OCI-LY7 (cell line): ENCODE results near the gene ITGB6. TPM values are rescaled to one million over a fixed set of nuclear protein-coding genes. Genes with fewer than 3 reads are reported as not detected.

Source experiments
- BruUV-seq: library from RNA; stranded (reverse); fragments of 400-500 nt; replicated peaks from 2 replicates; lab custom pipeline; 2021; lab: Mats Ljungman, UMichigan
- CTCF ChIA-PET: fragments of 300-600 bp; sonication (Branson Sonifier 250); formaldehyde crosslinking; loops from one replicate; lab custom pipeline; 2022; ENCODE audit warnings: antibody characterized with exemption; ENCODE audit not compliant: unreplicated experiment; lab: Charles Lee
- POLR2A ChIA-PET: fragments of 300-600 bp; sonication (Branson Sonifier 250); formaldehyde crosslinking; loops from one replicate; lab custom pipeline; 2022; ENCODE audit warnings: antibody characterized with exemption; lab: Charles Lee
- DNase-seq: peaks from one replicate; pipeline ENCODE4 v3.0.0-alpha.2; 2015; ENCODE audit warnings: low spot score
- H2AFZ ChIP-seq: fragments of 200-600 bp; sonication (generic), shearing (Covaris generic); 2 replicates; pipeline ENCODE4 v1.6.1; 2014; ENCODE audit warnings: mild to moderate bottlenecking, antibody characterized with exemption, low read length, moderate library complexity
- H3K27ac ChIP-seq: fragments of 200-600 bp; sonication (generic); 2 replicates; pipeline ENCODE4 v1.5.1; 2014; ENCODE audit warnings: mixed run types, low read depth, mild to moderate bottlenecking, moderate library complexity, low read length, inconsistent platforms; ENCODE audit not compliant: poor library complexity, severe bottlenecking
- H3K36me3 ChIP-seq: fragments of 200-600 bp; sonication (generic); 2 replicates; pipeline ENCODE4 v1.6.1; 2014; ENCODE audit warnings: mild to moderate bottlenecking, antibody characterized with exemption, low read length, moderate library complexity, mixed read lengths; ENCODE audit not compliant: insufficient read depth
- H3K4me1 ChIP-seq: fragments of 200-600 bp; sonication (generic); 2 replicates; pipeline ENCODE4 v1.5.1; 2014; ENCODE audit warnings: mild to moderate bottlenecking, low read length; ENCODE audit not compliant: insufficient read depth, poor library complexity, severe bottlenecking
- H3K4me2 ChIP-seq: fragments of 200-600 bp; sonication (generic); 2 replicates; pipeline ENCODE4 v1.6.1; 2014; ENCODE audit warnings: mild to moderate bottlenecking, low read length
- H3K4me3 ChIP-seq: fragments of 200-600 bp; sonication (generic); 2 replicates; pipeline ENCODE4 v1.5.1; 2014; ENCODE audit warnings: mild to moderate bottlenecking, low read depth, low read length; ENCODE audit not compliant: poor library complexity, severe bottlenecking
- H3K79me2 ChIP-seq: fragments of 200-600 bp; sonication (generic); 2 replicates; pipeline ENCODE4 v1.6.1; 2016; ENCODE audit warnings: low read depth, mild to moderate bottlenecking, low read length, moderate library complexity, mixed read lengths; ENCODE audit not compliant: insufficient read depth
- H3K9me2 ChIP-seq: fragments of 200-600 bp; sonication (generic); 2 replicates; pipeline ENCODE4 v1.6.1; 2016; ENCODE audit warnings: mild to moderate bottlenecking, low read length, mixed read lengths; ENCODE audit not compliant: insufficient read depth
- H3K9me3 ChIP-seq: fragments of 200-600 bp; sonication (generic); 2 replicates; pipeline ENCODE4 v1.6.1; 2014; ENCODE audit warnings: mild to moderate bottlenecking, mixed run types, low read length, mixed read lengths
- H4K20me1 ChIP-seq: fragments of 200-600 bp; sonication (generic); 2 replicates; pipeline ENCODE4 v1.6.1; 2014; ENCODE audit warnings: mild to moderate bottlenecking, antibody characterized with exemption, low read length, moderate library complexity, mixed read lengths; ENCODE audit not compliant: insufficient read depth
- CTCF ChIP-seq: fragments of 200-600 bp; sonication (generic); conservative IDR thresholded peaks from 2 replicates; pipeline ENCODE4 v1.5.1; 2014; ENCODE audit warnings: mild to moderate bottlenecking, antibody characterized with exemption, low read length, moderate library complexity, mixed read lengths
- EZH2phosphoT487 ChIP-seq: fragments of 200-600 bp; sonication (generic); IDR thresholded peaks from 2 replicates; pipeline ENCODE4 v1.6.1; 2018; ENCODE audit warnings: low read depth, borderline replicate concordance, mild to moderate bottlenecking, mixed run types, antibody characterized with exemption, low read length, moderate library complexity, mixed read lengths
- intact Hi-C: fragments of 100-400 bp; cut with micrococcal nuclease; formaldehyde crosslinking; loops from one replicate; pipeline ENCODE4 v1.10.0; 2022; ENCODE audit not compliant: unreplicated experiment
- total RNA-seq, 2 experiments: library from RNA; depleted of rRNA in 1 of 2; stranded (reverse); fragments of >200 nt in 1 of 2; shearing (Covaris generic) in 1 of 2; gene quantifications; 2 replicates each; pipeline ENCODE4 v1.2.3, GENCODE V29; 2014 to 2022

The ITGB6 gene
- total RNA-seq, 2 experiments from 2014 or later, result not detected

- Histone ChIP-seq H3K4me2 (no peak overlapping the region), H4K20me1 (no peaks in the 10 kb centered on the region), H3K27ac (no peak overlapping the region), H3K36me3 (no peaks in the 10 kb centered on the region), H3K9me2 (no peaks in the 10 kb centered on the region), H2AFZ (no peak overlapping the region), H3K4me3 (no peak overlapping the region), H3K79me2 (no peaks in the 10 kb centered on the region), H3K4me1 (no peaks in the 10 kb centered on the region), H3K9me3 (no peaks in the 10 kb centered on the region)
- no peak for TF ChIP-seq EZH2phosphoT487
- TF ChIP-seq CTCF, result no peak
- intact Hi-C loops, result no loop called here
- POLR2A ChIA-PET, result interaction anchor here (1.3 kb wide), 1 partner anchor 227 kb away, joined by 4 read pairs; no protein-coding TSS in a partner anchor
- no peak for DNase-seq
- no TSS peak for BruUV-seq
- CTCF ChIA-PET, result no interaction called here
Measured at GRCh38 chr2:160241251-160242137, 41.4 kb upstream of the ITGB6 start.

- POLR2A ChIA-PET, result interaction anchor here (0.6 kb wide), 1 partner anchor 1066 kb away, joined by 3 read pairs; no protein-coding TSS in a partner anchor
- no peak for DNase-seq
- TF ChIP-seq CTCF (no peak), EZH2phosphoT487 (no peak)
- Histone ChIP-seq H4K20me1 (no peaks in the 10 kb centered on the region), H3K9me3 (no peaks in the 10 kb centered on the region), H3K79me2 (no peaks in the 10 kb centered on the region), H3K4me2 (no peak overlapping the region), H2AFZ (no peak overlapping the region), H3K4me3 (no peak overlapping the region), H3K27ac (no peak overlapping the region), H3K36me3 (no peaks in the 10 kb centered on the region), H3K4me1 (no peaks in the 10 kb centered on the region), H3K9me2 (no peaks in the 10 kb centered on the region)
- BruUV-seq, result no TSS peak
- intact Hi-C loops, result no loop called here
- CTCF ChIA-PET, result no interaction called here
Measured at GRCh38 chr2:160239436-160239835, 39.4 kb upstream of the ITGB6 start.

- Histone ChIP-seq H3K9me3 (no peaks in the 10 kb centered on the region), H3K4me2 (no peak overlapping the region), H4K20me1 (no peaks in the 10 kb centered on the region), H2AFZ (no peak overlapping the region), H3K27ac (no peak overlapping the region), H3K4me3 (no peak overlapping the region), H3K36me3 (no peaks in the 10 kb centered on the region), H3K79me2 (no peaks in the 10 kb centered on the region), H3K9me2 (no peaks in the 10 kb centered on the region), H3K4me1 (no peaks in the 10 kb centered on the region)
- ChIA-PET POLR2A (interaction anchor here (0.6 to 0.9 kb wide), 2 partner anchors 12 to 15 kb away, joined by 3 read pairs; no protein-coding TSS in a partner anchor), CTCF (no interaction called here)
- intact Hi-C loops, result no loop called here
- no peak for DNase-seq
- no TSS peak for BruUV-seq
- TF ChIP-seq EZH2phosphoT487 (no peak), CTCF (no peak)
Measured at GRCh38 chr2:160238392-160238791, 38.3 kb upstream of the ITGB6 start.
